GM21423 (cell line): ENCODE data around the gene TOR1B.
A peak's percentile ranks its signal among the peaks of the same experiment; 100 is the strongest.

Source experiments
- ATAC-seq: cut with Tn5 transposase; IDR thresholded peaks from one replicate; pipeline ENCODE4 v1.9.1; 2021; ENCODE audit warnings: mild to moderate bottlenecking, moderate library complexity; ENCODE audit not compliant: unreplicated experiment

Gene TOR1B

GRCh38 chr9:129812385-129812784 lies 9.4 kb downstream of the TOR1B start:
- no peak for ATAC-seq

DNA sequence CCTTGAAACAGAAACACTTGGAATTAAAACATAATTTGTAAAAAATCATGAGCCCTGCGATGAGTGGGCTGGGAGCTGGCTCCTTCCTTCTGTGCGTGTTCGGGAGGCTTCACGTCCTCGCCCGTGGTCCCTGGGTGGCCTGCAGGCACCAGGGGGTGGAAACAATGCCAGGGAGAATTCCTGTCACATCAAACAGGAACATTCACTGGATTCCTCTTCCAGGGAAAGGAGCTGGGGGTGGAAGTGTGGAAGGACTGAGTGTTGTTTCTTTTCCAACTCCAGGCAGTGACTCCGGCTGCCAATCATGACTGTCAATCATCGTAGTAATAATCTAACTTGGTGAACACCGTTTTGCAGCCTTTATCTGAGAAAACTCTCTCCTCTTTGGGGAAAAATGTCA lies 10.7 kb downstream of the TOR1B start:
- ATAC-seq: no peak

- no peak for ATAC-seq
Observed at GRCh38 chr9:129814432-129815223, 11.6 kb downstream of the TOR1B start.

DNA sequence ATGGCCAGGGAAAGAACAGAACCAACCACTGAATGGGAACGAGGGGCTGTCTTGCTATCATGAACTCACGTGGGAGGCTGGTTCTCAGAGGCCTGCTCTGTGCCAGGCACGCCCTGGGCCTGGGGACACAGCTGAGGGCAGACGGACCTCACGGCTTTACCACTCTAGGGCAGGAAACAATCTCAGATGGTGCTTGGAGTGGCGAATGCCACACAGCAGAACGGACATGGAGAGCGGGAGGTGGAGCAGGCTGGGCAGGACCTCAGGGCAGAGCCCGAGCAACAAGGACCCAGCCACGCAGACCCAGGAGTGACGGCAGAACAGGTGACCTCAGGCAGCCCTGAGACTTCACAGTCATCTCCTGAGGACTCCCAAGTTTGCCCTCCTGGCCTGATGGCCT lies 12.3 kb downstream of the TOR1B start:
- no peak for ATAC-seq

DNA sequence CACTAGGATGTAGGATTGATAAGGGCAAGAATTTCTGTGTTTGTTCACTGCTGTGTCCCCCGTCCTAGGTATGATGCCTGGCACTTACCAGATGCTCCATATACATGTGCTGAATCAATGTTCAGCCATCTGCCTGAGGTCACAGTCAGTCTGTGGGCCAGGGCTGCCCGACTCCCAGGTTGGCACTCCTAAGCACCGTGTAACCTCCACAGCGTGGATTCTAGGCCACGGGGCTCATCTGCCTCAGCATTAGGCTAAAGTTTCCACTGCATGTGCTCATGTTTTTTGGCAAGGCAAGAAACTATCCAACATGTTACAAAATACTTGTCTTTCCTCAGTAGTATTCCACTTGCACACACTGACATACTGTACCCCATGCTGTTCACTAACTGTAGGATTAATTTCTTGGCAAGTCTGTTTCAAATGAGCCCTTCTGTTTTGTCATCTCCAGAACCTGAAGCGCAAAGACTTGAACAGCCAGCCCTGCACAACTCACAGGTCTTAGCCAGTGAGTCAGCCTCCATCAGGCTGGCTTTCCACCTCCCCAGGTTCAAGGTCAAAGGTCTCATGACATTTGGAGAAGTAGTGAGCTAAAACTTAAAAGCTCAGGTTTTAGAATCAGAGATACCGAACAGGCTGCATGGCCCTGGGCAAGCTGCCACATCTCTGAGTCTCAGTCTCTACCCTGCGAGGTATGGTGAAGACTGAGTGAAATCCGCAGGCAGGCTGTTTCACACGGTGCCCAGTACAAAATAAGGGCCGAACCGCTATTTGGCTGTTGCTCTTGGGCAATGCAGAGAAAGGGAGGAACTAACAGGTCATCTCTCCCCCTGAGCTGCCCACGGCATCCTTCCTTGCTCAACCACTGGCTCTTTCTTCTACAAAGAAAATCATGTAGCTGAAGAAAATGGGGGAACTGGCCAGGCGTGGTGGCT lies 13.8 kb downstream of the TOR1B start:
- ATAC-seq: no peak

GRCh38 chr9:129822898-129823541 lies 20.0 kb downstream of the TOR1B start:
- no peak for ATAC-seq

- no peak for ATAC-seq
Observed at GRCh38 chr9:129823542-129823934, 20.6 kb downstream of the TOR1B start.

GRCh38 chr9:129823935-129824601 lies 21.1 kb downstream of the TOR1B start, which contains the start of gene TOR1A:
TSS of gene TOR1A (minus strand) at chr9:129824136. CDS start at chr9:129824085, 51 bp downstream.
- ATAC-seq: peak; percentile 77

GRCh38 chr9:129826344-129826743 lies 23.4 kb downstream of the TOR1B start:
- no peak for ATAC-seq

DNA sequence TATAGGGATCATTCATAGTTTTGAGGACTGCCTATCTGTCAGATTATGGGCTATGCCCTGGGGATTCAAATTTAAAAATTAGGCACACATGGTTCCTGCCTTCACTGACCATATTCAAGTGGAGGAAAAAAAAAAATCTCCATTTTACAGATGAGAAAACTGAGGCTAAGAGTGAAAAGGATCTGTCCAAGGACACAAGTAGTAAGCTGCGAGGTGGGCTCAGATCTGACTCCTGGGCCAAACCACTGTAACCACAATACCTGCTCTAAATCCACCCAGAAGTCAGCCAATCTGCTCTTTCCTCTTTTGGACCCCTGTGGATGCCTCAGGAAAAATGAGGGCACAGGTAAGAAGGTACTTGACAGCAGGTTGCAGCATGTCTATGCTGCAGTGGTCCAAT lies 23.8 kb downstream of the TOR1B start:
- no peak for ATAC-seq

GRCh38 chr9:129828051-129828450 lies 25.1 kb downstream of the TOR1B start:
- no peak for ATAC-seq

GRCh38 chr9:129828969-129829368 lies 26.0 kb downstream of the TOR1B start:
- ATAC-seq: no peak

GRCh38 chr9:129832982-129833381 lies 30.0 kb downstream of the TOR1B start:
- ATAC-seq: no peak

DNA sequence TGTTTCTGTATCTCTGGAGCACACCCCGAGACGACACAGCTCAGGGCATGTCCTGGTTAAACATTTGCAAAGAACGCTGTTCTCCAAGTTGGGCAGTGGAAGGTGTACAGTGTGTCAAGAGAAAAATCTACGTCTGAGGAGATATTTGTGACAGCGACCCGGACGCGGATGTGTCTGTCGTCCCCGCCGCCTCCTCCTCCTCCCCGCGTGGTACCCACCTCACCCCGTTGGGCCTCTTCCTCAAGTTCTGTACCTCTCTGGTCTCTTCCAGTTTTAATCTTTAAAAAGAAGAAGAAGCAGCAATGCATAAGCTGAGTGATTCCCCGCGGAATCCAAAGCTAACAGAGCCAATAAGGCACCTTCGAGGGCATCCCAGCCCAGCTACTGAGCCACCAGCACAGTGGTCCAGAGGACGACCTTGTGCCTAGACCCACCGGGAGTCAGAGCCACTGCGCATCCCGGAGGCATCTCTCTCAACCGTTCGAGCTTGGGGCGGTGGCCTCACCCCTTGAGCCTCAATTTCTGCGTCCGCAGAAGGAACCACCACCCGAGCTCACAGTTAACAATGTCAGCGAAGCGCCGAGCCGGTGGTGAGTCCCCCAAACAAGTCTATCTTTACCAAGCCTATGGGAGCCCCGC lies 31.6 kb downstream of the TOR1B start:
- peak; percentile 14 for ATAC-seq

DNA sequence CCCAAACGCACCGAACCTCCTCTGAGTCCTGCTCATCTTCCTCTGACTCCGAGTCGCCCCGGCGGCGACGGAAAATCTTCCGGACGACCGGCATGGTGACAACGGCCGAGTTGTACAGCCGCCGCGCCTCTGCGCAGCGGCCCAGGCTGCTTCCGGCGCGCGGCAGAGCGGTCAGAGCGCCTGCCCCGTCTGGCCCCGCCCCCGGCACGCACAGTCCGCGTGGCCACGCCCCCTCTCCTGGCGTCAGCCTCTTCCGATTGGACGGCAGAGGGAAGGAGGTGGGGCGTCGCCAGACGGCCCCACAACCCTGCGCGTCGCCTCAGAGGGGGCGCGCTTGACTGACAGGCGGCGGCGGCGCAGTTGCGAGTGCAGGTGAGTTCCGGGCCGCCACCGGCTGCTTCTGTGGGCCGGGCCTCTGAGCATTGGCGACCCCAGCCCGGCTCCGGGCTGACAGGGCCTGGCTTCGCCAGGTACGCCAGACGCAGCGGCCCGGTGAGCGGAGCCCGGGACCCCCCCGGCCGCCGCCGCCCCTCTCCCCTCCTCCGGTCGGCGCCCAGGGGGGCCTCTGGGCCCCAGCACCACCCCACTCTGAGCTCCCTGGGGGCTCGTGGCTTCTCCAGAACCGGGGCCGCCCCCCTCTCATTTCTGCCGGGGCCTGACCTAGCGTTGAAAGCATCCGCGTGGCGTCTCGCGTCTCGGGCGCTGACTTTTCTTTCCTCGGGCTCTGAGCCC lies 32.3 kb downstream of the TOR1B start, which contains the start of the genes C9orf78 and USP20:
Gene C9orf78, minus strand, starts transcription at position 148 of the 732 bp plus-strand sequence. Its CDS starts 54 bp downstream, at position 94.
Gene USP20, plus strand, starts transcription at position 331 of the 732 bp plus-strand sequence. CDS start 17,098 bp downstream, outside the sequence.
- ATAC-seq: peak; percentile 92

GRCh38 chr9:129835860-129836223 lies 32.9 kb downstream of the TOR1B start:
- no peak for ATAC-seq

DNA sequence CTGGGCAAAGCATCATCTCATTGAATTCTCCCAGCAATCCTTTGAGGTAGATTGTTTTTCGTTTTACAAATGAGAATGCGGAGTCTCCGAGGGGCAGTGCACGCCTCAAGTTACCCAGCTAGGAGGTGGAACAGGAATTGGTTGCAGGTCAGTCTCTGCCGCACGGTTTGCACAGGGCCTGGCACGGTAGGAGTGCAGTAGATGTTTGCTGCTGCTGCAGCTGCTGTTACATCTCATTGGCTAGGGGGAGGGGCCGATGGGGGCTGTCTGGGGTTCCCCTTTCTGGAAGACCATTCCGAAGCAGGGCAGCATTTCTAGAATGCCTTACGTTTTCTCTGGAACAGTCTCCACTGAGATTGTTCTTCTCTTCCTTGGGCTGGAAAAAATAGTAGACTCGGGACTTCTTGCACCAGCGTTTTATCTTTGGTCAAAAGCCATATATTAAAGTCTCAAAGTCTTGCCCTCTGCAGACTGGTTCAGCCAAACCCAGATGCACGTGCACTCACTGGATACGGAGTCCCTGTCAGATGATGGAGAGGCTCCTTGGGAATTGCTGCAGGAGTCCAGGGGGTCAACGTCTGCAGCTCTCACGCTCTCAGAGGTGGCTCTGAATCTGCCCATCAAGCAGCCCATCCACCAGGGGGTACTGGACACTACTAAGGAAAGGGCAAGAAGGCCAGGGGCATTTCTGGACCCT lies 33.5 kb downstream of the TOR1B start:
- ATAC-seq: no peak

GRCh38 chr9:129838707-129839259 lies 35.8 kb downstream of the TOR1B start:
- ATAC-seq: no peak
